Measurements from ENCODE around the gene DDX20.
A peak's percentile ranks its signal among the peaks of the same experiment; 100 is the strongest.
"Not testable (repeated sequence)": the region's sequence is repeated elsewhere in the genome, so short reads cannot be mapped to it uniquely, and the experiment has no call there.

DDX20 gene

GRCh38 chr1:111734426-111734825 lies 21.3 kb upstream of the DDX20 start:
- DNase-seq = no peak

DNA sequence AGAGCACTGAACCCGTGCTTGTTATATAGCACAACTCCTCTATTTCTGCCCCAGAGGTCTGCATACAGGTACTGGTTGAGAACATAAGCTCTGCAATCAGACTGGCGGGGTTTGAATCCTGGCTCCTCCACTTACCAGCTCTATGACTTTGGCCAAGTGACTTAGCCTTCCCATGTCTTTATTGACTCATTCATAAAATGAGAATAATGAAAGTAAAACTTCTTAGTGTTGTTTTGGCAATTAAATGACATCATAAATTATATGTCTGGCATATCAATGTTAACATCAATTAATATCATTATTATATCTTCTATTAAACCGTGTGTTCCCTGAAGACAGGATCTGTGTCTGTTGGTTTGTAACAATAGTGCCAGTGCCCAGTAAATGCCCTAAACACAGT lies 20.8 kb upstream of the DDX20 start:
- DNase-seq = no peak

DNA sequence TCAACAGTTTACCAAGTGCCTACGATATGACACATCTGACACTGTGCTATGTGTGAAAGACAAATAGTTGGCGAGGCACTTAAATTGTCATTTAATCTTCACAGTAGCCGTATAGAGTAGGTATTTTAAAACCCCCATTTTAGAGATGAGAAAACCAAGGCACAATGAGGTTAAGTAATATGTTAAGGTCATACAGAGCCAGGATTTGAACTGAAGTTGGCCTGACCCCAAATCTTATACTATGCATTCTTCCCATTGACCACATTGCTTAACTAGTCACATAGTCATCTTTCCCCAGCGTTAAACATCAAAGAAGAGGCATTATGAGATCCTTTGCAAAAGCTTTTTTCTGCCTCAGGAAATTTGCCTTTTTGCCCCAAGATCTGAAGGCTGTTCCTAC lies 20.4 kb upstream of the DDX20 start:
- DNase-seq = no peak

GRCh38 chr1:111735858-111736544 lies 19.7 kb upstream of the DDX20 start:
- no peak for DNase-seq

GRCh38 chr1:111736548-111737215 lies 19.0 kb upstream of the DDX20 start:
- no peak for DNase-seq

GRCh38 chr1:111737216-111738132 lies 18.2 kb upstream of the DDX20 start:
- no peak for DNase-seq

- no peak for DNase-seq
Measured at GRCh38 chr1:111738133-111738435, 17.6 kb upstream of the DDX20 start.

DNA sequence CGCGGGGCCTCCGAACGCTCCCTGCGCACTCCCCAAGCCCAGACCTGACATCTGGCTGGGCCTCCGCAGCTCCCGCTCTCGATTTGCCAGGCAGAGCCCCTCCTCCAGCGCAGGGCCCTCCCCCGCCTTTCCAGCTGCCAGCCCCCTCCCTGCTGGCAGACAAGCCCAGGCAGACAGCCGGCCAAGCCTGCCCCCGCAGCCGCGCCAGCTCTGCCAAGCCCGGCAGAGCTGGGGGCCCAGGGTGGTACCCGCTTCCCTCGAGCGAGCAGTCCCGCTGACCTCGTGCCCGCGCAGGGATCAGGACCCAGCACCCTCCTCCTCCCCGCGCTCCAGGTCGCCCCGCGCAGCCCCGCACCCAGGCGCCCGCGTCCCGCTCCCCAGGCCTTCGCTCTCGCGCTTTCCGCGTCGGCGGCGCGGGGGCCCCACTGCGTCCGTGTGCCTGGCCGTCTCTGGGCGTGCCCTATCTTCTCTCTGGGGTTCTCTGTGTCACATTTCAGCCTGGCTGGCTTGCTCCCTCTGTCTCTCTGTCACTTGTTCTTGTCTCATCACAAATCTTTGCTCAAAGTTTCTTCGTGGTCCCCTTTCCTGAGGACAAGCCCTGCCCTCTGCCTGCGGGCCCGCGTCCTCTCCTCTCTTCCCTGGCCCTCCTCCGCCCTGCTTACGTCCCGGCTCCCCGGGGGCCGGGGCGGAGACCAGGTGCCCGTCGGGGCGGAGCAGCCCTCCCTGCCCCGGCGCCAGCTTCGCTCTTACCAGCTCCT lies 17.1 kb upstream of the DDX20 start:
- peak; percentile 82 for DNase-seq

DNA sequence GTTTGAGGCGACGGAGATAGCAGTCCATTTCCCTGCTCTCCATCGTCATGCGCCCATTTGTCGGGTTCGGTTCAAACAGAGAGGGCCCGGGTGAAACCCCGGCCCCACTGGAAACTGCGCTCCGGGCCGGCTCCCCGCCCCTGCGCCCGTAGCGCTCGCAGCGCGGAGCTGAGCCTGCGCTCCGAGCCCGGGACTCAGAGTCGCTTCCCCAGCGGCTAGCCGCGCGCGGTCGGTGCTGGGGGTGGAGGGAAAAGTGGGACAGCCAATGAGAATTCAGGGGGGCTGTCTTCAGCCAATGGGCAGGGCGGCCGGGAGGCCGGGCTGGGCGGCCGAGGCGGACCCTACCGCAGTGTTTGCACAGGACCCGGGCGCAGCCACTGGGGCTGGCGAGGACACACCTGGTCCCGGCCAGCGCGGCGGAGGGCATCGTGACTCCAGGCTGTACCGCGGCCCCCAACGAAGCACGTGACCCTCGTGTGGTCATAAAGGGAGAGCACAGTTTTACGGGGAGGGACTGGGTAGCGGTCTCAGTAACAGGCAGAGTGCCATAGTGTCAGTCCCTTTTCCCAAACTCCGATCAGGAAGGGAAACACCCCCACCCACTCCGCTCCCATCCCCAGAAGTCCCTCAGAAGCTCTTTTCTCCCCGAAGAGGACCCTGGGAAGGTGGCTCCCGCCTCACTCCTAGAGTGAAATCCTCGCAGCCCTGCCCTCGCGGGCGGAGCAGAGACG lies 16.3 kb upstream of the DDX20 start, which contains the start of gene INKA2:
TSS of gene INKA2 (minus strand) at position 202 of the 731 bp plus-strand sequence. CDS start at position 49, 153 bp downstream.
- peak; percentile 84 for DNase-seq

GRCh38 chr1:111739925-111740765 lies 15.6 kb upstream of the DDX20 start:
- DNase-seq = peak; percentile 75

DNA sequence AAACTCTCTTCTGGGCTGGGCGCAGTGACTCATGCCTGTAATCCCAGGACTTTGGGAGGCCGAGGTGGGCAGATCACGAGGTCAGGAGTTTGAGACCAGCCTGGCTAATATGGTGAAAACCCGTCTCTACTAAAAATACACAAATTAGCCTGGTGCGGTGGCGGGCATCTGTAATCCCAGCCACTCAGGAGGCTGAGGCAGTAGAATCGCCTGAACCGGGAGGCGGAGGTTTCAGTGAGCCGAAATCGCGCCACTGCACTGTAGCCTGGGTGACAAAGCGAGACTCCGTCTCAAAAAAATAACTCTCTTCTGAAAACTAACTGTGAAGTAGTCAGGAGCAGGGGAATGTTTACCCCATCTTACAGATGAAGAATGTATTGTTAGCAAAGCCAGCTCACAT lies 13.4 kb upstream of the DDX20 start:
- not testable (repeated sequence) for DNase-seq

GRCh38 chr1:111742938-111743549 lies 12.7 kb upstream of the DDX20 start:
- no peak for DNase-seq

DNA sequence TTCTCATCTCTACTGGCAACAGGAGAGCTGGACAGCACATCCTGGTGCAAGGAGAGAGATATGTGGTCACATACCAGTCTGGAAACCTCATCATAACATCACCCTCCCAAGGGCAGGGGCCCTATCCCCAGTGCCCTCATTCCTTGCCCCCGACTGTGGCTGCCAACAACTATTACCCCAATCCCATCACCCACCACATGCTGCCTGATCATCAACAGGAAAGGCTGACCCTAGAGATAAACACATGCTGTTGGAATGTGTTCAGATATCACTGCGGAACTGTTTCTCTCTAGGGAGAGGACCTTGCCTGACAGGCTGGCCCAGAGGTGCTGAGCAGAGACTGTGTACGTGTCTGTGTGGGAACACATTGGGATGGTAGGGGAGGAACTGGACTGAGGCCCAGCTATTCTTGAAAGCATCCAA lies 12.0 kb upstream of the DDX20 start:
- no peak for DNase-seq

- no peak for DNase-seq
Measured at GRCh38 chr1:111745675-111746613, 9.8 kb upstream of the DDX20 start.

DNA sequence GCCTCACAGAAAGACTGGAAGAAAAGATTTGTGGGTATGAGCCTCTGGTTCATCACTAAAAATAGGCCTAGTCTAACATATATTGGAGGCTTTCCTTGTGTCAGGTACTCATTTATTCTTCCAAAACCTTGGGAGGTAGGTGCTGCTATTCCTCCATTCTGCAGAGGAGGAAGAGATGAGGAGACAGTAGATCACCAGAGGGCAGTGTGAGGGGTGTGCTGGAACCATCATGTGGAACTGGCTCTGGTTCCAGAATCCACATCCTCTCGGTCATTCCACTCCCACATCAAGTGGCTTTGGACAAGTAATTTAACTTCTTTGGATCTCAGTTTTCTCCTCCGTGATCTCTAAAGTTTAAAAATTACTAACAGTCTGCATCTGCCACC lies 9.1 kb upstream of the DDX20 start:
- DNase-seq = no peak

DNA sequence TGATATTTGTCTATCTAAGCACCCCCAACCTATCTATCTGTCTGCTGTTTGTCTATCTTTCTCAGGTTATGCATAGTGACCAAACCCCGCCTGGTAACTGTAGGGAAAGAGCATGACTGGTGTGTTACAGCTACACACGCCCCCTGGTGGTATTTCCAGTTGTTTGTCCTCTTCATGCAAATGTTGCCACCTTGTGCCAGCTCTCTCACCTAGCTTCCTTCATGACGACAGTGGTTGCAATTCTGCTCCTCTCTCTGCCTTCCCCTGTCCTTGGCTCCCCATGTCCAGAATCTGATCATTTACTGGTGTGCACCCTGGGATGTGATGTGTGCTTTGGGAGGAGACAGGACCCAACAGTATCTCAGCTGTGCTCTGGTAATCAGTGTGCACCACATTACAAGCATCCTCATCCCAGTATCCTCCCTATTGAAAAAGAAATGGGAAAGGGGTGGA lies 8.4 kb upstream of the DDX20 start:
- peak; percentile 59 for DNase-seq

DNA sequence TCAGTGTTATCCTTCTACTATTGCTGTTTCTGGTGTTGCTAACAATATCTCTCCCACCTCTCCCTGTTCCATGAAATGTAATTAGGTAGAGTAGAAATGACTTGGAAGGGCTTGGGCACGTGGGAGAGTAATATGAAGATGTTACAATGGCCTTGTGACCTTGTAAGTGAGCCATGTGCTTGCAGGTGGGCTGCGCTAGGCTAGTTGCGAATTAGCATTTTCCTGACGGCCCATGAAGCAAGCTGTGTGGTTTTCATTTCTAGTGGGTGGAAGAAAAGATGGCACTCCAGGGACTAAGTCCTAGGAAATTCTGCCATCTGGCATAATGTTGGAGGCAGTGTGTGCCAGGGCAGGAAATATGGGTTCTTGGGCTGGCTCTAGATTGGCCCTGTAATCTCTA lies 7.8 kb upstream of the DDX20 start:
- no peak for DNase-seq

DNA sequence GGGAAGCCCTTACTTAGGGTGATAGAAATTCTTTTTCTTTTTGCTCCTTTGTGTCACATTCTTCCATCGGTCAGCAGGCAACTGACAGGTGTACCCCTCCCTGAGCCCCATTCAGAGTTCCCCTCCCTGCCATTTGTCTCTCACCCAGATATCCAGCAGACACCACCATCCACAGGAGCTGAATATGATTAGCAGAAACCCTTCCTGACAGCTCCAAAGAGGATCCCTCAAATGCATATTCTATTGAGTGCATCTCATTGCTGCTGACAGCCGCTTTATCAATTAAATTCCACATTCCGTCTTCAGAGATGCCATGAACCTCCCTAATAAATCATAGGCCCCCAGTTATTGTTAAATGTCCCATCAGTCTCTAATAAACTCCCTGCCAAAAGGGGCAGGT lies 6.1 kb upstream of the DDX20 start:
- no peak for DNase-seq

- no peak for DNase-seq
Measured at GRCh38 chr1:111750856-111751255, 4.8 kb upstream of the DDX20 start.
